ENCODE data around the gene MED13L.

Gene MED13L

DNA sequence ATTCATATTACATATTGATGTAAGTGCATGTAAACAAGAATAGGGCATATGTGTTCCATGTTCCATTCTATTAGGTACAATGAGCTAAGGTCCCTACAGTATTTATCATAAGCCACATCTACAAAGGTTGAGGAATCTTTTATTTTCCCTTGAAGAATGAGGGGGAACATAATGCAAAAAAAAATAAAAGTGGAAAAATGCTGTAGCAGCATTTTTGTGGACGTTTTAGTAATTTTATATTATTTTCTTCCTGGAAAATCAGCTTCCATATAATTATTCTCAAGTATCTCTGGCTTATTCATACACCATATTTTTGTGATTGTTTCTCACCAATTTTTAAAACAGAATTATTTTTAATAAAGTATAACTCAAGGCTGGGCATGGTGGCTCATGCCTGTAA, 148.7 kb downstream of the MED13L start:
- DNase-seq (ENCODE audit: low read depth): no peak

DNA sequence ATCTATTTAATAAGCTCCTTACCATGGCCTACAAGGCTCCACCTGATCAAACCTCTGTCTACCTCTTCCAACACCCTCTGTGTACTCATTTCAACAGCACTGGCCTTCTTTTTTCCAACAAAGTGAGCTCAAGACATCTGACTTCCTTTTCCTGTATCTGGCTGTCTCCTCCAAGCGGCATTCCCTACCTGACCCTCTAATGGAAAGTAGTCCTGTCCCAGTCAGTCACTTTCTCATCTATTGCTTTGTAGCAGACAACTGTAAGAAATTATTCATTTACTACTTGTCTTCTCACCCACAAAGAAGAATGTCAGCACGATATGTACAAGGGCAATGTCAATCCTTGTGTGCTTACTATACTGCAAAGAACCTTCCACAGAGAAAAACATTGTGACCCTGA, 149.6 kb downstream of the MED13L start:
- DNase-seq (ENCODE audit: low read depth): no peak

DNA sequence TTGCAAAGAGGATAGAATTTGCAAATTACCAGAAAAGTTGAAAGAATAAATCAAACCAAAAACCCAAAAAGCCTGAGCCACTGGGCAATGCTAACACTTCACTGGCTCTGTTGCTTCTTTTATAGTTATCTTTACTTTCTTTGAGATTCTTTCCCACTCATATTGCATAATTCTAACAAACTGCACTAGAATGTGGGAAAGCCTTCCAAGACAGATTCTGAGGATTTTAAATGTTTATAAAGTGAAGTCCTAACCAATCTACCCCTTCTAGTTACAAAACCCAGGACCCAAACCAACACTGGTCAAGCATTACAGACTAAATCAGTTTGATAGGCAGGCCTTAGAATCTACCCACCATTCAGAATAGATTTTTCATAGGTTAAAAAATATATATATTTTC, 150.9 kb downstream of the MED13L start:
- DNase-seq (ENCODE audit: low read depth): no peak

DNA sequence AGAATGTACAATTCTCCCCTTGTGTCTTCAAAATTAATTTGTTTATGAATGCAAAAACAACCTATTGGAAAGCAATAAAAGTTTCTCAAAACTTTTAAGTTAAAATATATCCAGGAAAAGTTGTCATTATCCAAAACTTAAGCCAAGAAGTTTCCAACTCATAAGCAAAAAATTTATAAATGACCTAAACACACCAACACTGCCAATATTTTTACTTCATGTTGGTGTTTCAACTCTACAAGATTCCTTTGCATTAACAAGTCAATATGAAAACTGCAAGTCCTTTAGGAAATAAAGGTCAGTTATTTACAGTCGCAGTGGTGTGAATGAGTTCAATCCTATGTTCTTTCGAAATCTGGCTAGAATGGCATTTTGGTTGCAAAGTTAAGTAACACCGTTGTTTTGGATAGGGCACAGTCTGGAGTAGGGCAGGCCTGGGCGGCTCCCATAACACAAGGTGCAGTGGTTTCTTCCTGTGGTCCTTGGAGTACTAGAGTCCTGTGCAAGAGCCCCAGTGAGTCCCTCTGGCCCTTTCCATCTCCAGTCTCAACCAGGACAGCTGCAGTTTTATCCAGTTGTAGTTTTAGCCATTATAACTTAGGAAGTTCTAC, 151.4 kb downstream of the MED13L start:
- DNase-seq (ENCODE audit: low read depth): no peak

DNA sequence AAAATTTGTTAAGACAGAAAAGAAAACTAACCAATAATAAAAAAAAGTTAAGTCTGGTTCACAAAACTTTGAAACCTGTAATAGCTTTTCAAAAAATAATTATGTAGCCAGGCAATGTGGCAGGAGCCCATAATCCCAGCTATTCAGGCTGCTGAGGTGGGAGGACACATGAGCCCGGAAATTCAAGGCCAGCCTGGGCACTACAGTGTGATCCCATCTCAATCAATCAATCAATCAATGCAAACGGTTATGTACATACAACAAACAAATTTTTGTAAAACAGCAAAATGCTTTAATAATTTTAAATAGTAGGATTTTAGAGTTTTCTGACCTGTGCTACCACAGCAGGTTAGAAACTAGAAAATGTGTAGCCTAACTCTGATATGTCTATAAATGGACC, 152.4 kb downstream of the MED13L start:
- DNase-seq (ENCODE audit: low read depth): no peak

DNA sequence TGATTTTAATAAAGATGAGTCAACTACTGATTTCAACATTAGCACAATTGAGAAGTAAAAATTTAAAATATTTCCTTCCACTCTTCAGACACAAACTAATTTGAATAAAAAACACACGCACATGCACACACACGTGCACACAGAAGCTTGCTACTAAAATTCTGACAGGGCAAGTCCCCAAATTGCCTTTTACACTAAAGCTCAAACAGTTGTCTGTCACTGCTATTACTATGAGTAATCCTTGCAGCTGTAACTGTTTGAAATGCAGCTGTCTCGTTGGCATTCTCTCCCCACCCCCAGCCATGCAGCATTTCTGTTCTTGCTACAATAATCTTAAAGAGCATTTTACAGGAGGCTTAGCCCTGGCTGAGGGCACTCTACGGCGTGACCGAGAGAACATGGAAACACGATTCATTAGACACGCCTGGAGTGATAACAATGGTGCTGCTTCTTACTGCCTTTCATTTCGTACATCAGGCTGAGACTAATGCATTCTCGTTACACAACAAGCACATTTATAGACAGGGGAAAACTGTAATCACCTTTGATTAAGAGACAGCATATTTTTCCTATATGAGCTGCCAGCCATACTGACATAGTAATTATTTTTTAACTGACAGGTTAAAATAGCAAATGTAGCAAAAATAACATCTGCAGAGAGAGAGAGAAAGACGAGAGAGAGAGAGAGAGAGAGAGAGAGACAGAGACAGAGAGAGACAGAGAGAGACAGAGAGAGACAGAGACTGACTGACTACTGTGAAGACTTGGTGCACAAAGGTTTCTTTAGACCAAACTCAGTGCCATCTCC, 153.8 kb downstream of the MED13L start:
- peak; percentile 60 for DNase-seq (ENCODE audit: low read depth)

DNA sequence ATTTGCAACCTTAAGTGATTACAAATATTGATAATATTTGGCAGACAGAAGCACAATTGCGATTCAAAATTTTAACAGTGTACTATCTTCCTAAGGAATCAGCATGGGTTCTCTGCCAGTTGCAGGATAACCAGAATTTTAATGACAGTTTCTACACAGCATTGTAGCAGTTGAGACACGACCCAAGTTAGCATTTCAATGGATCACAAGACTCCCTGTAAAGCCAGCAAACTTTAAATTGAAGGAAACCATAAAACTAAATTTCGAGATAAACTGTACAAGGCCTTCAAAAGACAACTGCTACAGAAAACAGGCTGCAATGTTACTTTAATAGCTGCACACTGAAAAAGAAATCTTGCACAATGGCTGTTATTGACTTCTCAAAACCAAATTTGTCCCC, 154.9 kb downstream of the MED13L start:
- DNase-seq (ENCODE audit: low read depth): no peak

DNA sequence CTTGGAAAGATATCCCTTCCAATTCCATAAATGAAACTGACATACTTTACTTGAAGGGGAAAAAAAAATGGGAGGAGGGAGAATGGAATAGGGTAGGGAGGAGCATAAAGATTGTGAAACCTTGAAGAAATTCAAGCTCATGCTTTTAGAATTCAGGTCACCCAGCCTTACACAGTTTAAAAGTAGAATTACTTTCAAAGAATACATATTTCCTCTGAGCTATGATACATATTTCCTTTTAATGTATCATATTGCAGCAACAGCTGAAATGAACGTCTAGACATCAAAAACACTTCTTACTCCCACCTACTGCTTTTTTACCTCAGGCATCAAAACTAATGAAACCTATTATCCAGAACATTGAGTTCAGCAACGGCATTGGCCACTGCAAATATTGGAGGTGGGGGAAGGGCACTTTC, 156.0 kb downstream of the MED13L start:
- DNase-seq (ENCODE audit: low read depth): peak; percentile 61

DNA sequence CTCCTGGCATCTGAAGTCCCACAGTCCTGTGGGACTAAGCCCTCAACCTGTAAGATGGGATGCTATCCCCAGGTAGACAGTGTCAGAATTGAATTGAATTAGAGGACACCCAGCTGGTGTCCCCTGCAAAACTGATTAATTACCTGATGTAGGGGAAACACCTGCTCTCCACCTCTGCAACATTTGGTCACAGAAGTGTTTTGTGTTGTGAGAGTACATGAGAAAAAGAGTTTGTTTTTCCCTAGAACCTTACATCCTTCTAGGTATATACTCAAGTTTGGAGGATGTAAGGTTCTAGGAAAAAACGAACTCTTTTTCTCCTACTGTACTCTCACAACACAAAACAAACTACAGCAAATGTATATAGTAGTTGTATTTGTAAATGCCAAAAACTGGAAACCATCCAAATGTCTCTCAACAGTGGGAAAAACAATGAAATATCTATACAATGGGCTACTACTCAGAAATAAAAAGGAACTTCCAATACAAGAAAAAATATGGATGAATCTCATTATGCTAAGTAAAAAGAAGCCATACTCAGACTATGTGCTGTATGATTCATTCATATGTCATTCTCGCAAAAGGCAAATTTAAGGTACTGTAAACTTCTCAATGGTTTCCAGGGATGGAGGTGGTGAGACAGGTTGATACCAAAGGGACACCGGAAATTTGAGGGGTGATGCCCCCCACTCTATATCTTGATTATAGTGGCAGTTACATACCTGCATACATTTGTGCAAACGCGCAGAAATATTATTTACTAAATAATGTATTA, 160.7 kb downstream of the MED13L start:
- no peak for DNase-seq (ENCODE audit: low read depth)

DNA sequence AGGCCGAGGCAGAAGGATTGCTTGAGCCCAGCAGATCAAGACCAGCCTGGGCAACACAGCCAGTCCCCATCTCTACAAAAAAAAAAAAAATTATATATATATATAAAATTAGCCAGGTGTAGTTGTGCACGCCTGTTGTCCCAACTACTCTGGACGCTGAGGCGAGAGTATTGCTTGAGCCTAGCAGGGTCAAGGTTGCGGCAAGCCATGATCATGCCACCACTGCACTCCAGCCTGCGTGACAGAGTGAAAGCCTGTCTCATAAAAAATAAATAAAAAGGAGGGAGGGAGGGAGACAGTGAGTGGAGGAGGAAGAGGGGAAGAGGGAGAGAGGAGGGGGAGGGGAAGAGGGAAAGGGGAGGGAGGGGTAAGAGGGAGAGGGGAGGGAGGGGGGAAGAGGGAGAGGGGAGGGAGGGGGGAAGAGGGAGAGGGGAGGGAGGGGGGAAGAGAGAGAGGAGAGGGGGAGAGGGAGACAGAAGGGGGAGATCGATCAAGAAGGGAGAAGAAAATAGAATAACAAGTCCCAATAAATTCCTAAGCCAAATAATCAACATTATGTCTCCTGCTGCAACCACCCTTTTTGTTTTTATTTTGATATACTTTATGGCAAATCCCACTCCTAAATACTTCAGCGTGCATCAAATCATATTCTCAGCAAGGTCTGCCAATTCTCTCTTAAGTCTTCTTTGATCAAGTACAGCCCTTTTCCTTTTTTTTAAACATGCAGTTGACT, 163.9 kb downstream of the MED13L start:
- DNase-seq (ENCODE audit: low read depth): no peak

DNA sequence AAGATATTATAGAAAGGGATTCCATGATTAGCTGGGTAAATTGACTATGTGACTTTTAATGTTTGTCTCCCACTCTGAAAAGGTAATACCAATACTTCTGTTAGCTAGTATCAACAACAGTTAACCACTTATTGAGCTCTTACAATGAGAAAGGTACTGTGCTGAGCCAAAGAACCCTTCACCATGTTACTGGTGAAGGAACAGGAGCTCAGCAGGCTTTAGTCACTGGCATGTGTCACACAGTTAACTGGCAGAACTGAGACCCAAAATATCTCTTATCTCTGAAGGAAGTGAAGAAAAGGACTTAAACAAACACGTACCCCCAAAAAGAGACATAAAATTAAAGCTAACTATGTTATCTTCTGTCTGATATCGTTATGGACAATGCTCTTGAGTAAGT, 170.6 kb downstream of the MED13L start:
- no peak for DNase-seq (ENCODE audit: low read depth)

DNA sequence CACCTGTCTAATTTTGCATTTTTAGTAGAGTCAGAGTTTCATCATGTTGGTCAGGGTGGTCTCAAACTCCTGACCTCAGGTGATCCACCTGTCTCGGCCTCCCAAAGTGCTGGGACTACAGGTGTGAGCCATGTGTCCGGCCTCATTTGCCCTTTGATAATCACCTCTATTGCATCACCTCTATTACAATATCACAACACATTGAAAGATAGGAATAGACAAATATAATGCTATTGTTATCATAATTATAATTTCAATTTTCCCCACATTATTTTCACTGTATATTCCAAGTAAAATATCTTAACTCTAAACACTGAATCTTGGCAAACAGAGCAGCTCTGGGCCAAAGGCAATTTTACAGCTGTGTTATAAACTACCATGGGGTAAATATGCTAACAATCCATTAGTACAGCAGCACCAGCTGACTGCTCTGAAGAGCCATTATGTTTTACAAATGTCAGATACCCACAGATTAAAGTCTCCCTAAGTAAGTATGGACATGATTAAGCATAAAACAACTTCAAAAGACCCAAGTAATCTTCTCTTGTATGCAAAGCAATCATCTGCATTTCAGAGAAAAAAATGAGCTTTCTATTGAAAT, 173.2 kb downstream of the MED13L start:
- DNase-seq (ENCODE audit: low read depth): no peak

DNA sequence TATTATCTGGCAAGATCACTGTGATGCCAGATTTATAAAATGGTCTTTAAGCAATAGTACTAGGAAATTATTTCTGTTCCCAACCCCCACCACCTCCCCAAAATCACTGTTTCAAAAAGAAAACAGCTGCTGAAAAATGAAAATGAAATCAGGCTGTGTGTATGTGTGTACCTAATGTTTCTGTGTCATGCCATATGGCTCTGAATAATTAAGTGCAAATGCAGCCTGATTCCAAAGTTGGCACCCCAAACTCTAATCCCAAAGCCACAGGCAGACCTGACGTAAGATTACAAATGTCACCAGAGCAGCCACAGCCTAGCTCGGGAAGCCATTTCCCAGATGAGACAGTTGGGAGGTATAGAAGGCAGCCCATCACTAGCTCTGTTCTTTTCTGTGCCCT, 175.5 kb downstream of the MED13L start:
- DNase-seq (ENCODE audit: low read depth): no peak

DNA sequence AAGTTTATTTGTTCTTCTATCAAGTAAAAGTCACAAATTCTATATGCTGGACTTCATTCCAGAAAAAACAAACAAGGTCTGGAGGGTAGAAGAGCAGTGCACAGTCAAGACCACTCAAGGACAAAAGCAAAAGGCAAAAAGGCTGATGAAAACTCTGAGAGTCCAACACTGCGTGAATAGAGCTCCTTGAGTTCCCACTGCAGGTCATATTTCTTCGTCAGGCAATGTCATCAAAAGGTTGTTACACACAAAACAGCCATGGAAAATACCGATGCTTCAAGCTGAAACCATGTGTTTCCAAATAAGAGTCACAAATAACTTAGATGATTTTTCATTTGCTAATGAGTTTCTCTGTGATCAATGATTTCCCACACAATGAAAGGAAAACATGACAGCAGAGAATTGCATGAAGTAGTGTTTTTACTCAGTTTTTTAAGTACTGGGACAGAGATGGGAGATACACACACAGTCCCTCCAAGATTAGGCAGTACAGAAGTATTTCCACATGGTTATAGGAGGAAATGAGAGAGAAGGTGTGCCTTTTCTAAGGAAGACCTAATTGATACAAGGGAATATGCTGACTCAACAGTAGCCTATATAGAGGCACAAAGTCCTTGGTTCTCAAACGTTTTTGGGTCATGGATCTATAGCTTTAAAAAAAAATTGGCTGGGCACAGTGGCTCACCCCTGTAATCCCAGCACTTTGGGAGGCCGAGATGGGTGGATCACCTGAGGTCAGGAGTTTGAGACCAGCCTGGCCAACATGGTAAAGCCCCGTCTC, 177.7 kb downstream of the MED13L start:
- no peak for DNase-seq (ENCODE audit: low read depth)

DNA sequence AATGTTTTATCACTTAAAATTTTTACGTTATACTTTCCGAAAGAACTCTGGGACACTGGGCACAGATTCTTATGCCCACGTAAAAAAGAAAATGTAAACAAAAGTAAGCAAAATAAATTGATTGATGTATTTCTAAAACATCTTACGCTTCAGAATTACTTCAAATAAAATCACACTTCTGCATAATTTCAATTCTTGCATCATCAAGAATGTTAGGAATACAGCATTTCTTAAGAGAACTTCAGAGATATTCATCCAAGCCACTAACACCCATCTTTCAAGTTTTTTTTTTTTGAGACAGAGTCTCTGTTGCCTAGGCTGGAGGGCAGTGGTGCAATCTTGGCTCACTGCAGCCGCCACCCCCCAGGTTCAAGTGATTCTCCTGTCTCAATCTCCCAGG, 180.6 kb downstream of the MED13L start:
- DNase-seq (ENCODE audit: low read depth): no peak

DNA sequence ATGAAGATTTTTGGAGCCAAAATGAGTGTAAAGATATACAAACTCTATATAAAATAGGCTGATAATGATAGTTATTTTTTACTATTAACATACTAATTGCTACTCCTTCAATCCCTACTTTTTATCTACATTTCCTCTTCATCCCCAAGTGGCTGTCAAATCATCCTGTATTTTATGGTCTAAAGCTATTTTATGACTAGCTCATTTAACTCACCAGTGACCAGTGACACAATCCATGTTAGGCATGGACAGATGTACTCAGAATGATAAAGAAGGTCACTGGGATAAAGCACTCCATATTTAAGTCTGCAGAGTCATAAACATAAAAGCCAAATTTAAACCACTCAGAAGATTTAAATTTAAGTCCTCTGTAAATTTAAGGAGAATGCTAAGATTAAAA, 183.0 kb downstream of the MED13L start:
- no peak for DNase-seq (ENCODE audit: low read depth)

DNA sequence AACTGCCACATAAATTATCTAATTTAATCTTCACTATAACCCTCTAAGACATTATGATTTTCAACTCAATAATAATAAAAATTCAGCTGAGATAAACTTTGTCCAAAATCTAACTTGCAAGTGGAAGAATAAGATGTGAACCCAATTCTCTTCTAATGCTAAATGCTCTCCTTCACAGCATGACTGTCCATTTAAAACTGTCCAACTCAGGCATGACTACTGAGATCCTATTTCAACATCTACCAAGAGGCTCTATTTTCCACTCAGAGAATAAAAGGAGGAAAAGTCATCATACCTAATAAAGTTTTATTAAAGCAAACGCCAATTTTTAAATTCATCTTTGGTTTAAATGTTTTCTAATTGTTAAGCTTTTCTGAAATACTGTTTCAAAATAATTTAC, 183.6 kb downstream of the MED13L start:
- DNase-seq (ENCODE audit: low read depth): no peak

DNA sequence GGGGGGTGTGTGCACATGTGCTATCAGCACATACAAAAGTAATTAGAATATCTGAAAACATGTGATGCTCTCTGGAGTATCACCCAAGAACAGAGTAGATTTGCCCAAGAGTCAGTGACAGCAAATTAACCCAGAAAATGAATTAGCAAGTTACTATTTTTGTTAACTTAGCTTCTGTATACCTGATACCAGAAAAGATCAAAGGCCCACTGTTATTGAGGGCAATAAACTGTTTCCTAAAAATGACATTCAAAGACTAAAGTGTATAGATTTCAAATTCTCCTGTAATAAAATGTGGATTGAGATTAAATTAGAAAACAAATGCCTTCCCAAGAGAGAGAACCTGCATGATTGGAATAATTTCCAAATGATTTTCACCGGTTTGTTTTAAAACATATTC, 184.7 kb downstream of the MED13L start:
- no peak for DNase-seq (ENCODE audit: low read depth)

DNA sequence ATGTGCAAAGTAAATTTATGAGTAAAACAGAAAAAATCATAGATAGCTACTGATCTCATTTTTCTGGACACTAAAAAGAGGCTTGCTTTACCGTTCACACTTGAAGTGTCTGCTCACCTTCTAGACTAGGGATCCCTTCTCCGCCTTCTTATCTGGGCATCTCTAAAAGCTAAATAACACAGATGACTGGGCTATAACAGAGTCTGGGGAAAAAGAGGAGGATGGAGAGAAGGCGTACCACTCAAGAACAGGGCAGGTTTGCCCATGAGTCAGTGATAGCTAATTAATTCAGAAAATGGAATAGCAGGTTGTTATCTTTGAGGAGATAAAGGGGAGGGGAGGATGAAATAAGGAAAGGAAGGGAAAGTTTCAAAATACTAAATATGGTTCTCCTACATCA, 185.3 kb downstream of the MED13L start:
- DNase-seq (ENCODE audit: low read depth): no peak

DNA sequence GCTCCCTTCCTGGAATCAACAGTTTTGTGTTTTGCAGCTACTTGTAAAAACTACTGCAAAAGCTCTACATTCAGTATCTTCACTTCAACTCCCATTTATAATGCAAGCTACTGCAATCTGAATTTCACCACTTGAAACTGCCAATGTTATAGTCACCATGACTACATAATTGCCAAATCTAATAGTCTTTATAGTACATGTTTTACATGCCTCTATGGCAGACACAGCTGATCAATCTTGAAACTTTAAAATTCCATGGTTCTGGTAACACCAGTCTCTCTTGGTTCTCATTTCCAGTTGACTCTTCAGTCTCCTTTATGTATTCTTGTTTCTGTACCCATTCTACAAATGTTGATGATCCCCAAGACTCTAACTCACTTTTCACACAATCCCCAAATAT, 185.9 kb downstream of the MED13L start:
- DNase-seq (ENCODE audit: low read depth): no peak

DNA sequence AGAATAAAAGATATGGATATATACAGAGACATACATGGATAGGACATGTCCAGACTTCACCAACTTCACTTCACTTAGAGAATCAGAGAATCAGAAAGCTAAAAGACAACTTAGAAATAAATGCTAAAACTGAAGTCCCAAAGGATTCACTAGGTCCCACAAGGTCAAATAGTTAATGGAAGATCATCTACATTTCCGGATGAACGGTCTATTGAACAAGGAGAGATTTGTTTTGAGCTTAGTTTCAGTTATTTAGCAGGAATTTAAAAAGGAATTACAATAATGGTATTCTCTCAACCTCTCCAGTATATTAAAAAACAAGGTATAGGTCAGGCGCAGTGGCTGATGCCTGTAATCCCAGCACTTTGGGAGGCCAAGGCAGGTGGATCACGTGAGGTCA, 187.0 kb downstream of the MED13L start:
- no peak for DNase-seq (ENCODE audit: low read depth)
